ENCODE measurements around the gene DCXR. TPM values are rescaled to one million over a fixed set of nuclear protein-coding genes. Genes with fewer than 3 reads are reported as not detected.
A peak's percentile ranks its signal among the peaks of the same experiment; 100 is the strongest.

DCXR gene
- total and polyA plus RNA-seq, 2 of the 13 experiments (the other 11 are each of a cell fraction or from before 2014, with no cell fraction given): 287 to 311 TPM

DNA sequence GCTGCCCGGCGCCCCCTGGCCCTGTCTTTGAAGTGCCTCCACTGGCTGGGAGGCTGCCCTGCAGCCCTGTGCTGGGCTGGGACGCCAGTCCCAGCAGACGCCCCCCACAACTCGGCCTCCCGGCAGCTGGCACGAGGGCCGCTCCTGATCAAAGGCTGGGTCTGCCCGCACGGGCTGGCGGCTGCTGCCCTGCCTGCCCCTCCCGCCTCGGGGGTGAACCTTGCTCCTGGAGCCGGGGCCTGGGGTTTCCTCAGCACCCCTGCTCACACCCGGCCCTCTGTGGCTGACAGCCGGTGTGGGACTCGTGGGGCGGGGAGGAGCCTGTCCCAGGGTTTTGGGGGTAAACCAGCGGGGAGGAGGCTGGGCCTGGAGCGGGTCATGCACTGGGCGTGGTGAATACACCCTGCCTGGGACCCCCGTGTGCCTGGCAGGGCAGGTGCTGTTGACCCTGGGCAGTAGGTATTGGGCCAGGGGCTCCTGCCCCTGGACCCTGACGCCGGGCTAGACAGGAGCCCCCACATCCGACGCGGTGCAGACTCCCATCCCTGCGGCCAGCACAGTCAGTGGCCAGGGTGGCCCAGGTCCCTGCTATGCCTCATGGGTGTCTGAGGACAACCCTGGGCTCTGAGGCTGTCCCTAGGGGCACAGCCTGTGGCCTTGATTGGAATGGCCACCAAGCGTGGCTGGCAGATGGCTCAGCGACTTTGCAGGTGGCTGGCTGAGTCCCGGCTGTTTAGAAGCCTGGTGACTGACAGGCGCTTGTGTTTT, 36.5 kb downstream of the DCXR start (continued):
- peak; percentile 55; the same call in 1 of the 2 replicates for TF ChIP-seq ZSCAN22 (CRISPR knock-in tag; IDR thresholded peaks at IDR 0.05)
- TF ChIP-seq ELF1 (CRISPR knock-in tag; IDR thresholded peaks at IDR 0.05): peak; percentile 82
- TF ChIP-seq SAP130 (CRISPR knock-in tag; IDR thresholded peaks at IDR 0.05; ENCODE audit: low read depth): peak; percentile 96
- TF ChIP-seq, protein P1, sequence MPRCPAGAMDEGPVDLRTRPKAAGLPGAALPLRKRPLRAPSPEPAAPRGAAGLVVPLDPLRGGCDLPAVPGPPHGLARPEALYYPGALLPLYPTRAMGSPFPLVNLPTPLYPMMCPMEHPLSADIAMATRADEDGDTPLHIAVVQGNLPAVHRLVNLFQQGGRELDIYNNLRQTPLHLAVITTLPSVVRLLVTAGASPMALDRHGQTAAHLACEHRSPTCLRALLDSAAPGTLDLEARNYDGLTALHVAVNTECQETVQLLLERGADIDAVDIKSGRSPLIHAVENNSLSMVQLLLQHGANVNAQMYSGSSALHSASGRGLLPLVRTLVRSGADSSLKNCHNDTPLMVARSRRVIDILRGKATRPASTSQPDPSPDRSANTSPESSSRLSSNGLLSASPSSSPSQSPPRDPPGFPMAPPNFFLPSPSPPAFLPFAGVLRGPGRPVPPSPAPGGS (CRISPR knock-in tag; IDR thresholded peaks at IDR 0.05): no peak; the same call in 1 of the 2 replicates
- no peak for TF ChIP-seq RFX5 (IDR thresholded peaks at IDR 0.05; ENCODE audit: low read depth, low read length)
- TF ChIP-seq, protein P2, sequence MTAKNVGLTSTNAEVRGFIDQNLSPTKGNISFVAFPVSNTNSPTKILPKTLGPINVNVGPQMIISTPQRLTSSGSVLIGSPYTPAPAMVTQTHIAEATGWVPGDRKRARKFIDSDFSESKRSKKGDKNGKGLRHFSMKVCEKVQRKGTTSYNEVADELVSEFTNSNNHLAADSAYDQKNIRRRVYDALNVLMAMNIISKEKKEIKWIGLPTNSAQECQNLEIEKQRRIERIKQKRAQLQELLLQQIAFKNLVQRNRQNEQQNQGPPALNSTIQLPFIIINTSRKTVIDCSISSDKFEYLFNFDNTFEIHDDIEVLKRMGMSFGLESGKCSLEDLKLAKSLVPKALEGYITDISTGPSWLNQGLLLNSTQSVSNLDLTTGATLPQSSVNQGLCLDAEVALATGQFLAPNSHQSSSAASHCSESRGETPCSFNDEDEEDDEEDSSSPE (CRISPR knock-in tag; IDR thresholded peaks at IDR 0.05): peak; percentile 83
- TF ChIP-seq IRX3 (CRISPR knock-in tag; IDR thresholded peaks at IDR 0.05; ENCODE audit: borderline replicate concordance, low read depth): no peak; the same call in 1 of the 2 replicates
- 0 out of 2 replicates have a peak, but pooled peaks have one; percentile 39 for TF ChIP-seq ZNF790 (CRISPR knock-in tag; IDR thresholded peaks at IDR 0.05; ENCODE audit: borderline replicate concordance)
- TF ChIP-seq THYN1 (CRISPR knock-in tag; IDR thresholded peaks at IDR 0.05; ENCODE audit: borderline replicate concordance, low read depth): no peak
- TF ChIP-seq, protein P3, sequence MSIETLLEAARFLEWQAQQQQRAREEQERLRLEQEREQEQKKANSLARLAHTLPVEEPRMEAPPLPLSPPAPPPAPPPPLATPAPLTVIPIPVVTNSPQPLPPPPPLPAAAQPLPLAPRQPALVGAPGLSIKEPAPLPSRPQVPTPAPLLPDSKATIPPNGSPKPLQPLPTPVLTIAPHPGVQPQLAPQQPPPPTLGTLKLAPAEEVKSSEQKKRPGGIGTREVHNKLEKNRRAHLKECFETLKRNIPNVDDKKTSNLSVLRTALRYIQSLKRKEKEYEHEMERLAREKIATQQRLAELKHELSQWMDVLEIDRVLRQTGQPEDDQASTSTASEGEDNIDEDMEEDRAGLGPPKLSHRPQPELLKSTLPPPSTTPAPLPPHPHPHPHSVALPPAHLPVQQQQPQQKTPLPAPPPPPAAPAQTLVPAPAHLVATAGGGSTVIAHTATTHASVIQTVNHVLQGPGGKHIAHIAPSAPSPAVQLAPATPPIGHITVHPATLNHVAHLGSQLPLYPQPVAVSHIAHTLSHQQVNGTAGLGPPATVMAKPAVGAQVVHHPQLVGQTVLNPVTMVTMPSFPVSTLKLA (IDR thresholded peaks at IDR 0.05): peak; percentile 83
- TF ChIP-seq, protein P4, sequence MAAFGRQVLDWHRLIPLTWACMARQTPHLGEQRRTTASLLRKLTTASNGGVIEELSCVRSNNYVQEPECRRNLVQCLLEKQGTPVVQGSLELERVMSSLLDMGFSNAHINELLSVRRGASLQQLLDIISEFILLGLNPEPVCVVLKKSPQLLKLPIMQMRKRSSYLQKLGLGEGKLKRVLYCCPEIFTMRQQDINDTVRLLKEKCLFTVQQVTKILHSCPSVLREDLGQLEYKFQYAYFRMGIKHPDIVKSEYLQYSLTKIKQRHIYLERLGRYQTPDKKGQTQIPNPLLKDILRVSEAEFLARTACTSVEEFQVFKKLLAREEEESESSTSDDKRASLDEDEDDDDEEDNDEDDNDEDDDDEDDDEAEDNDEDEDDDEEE (CRISPR knock-in tag; IDR thresholded peaks at IDR 0.05): no peak
- TF ChIP-seq NR2F6 (IDR thresholded peaks at IDR 0.05): peak; percentile 35
- peak; percentile 92 for TF ChIP-seq NR2F6 (CRISPR knock-in tag; IDR thresholded peaks at IDR 0.05)
- no peak for TF ChIP-seq WIZ (CRISPR knock-in tag; IDR thresholded peaks at IDR 0.05)
- no peak for TF ChIP-seq MBD4 (IDR thresholded peaks at IDR 0.05; ENCODE audit: borderline replicate concordance, low read length)
- TF ChIP-seq, protein P5, sequence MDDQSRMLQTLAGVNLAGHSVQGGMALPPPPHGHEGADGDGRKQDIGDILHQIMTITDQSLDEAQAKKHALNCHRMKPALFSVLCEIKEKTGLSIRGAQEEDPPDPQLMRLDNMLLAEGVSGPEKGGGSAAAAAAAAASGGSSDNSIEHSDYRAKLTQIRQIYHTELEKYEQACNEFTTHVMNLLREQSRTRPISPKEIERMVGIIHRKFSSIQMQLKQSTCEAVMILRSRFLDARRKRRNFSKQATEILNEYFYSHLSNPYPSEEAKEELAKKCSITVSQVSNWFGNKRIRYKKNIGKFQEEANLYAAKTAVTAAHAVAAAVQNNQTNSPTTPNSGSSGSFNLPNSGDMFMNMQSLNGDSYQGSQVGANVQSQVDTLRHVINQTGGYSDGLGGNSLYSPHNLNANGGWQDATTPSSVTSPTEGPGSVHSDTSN (CRISPR knock-in tag; IDR thresholded peaks at IDR 0.05; ENCODE audit: borderline replicate concordance): no peak; the same call in 1 of the 2 replicates
- TF ChIP-seq RFXAP (CRISPR knock-in tag; IDR thresholded peaks at IDR 0.05; ENCODE audit: borderline replicate concordance): no peak; the same call in none of the 2 replicates
- no peak for TF ChIP-seq ZNF136 (CRISPR knock-in tag; IDR thresholded peaks at IDR 0.05; ENCODE audit: low read depth)
- TF ChIP-seq, protein P6, sequence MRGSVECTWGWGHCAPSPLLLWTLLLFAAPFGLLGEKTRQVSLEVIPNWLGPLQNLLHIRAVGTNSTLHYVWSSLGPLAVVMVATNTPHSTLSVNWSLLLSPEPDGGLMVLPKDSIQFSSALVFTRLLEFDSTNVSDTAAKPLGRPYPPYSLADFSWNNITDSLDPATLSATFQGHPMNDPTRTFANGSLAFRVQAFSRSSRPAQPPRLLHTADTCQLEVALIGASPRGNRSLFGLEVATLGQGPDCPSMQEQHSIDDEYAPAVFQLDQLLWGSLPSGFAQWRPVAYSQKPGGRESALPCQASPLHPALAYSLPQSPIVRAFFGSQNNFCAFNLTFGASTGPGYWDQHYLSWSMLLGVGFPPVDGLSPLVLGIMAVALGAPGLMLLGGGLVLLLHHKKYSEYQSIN (CRISPR knock-in tag; IDR thresholded peaks at IDR 0.05; ENCODE audit: borderline replicate concordance): no peak
- no peak for TF ChIP-seq HES4 (CRISPR knock-in tag; IDR thresholded peaks at IDR 0.05; ENCODE audit: borderline replicate concordance)
- TF ChIP-seq ZNF552 (CRISPR knock-in tag; IDR thresholded peaks at IDR 0.05; ENCODE audit: borderline replicate concordance): peak; percentile 94
- peak; percentile 99 for TF ChIP-seq MED8 (CRISPR knock-in tag; IDR thresholded peaks at IDR 0.05; ENCODE audit: insufficient replicate concordance)
- no peak for TF ChIP-seq RFX1 (IDR thresholded peaks at IDR 0.05)
